GM19438 (cell line): ENCODE results near the gene SORCS2.
"Not testable (repeated sequence)": the region's sequence is repeated elsewhere in the genome, so short reads cannot be mapped to it uniquely, and the experiment has no call there.

ENCODE experiments used
- ATAC-seq: cut with Tn5 transposase; IDR thresholded peaks from one replicate; pipeline ENCODE4 v1.9.1; 2021; ENCODE audit warnings: low read depth; ENCODE audit not compliant: unreplicated experiment

Gene SORCS2

DNA sequence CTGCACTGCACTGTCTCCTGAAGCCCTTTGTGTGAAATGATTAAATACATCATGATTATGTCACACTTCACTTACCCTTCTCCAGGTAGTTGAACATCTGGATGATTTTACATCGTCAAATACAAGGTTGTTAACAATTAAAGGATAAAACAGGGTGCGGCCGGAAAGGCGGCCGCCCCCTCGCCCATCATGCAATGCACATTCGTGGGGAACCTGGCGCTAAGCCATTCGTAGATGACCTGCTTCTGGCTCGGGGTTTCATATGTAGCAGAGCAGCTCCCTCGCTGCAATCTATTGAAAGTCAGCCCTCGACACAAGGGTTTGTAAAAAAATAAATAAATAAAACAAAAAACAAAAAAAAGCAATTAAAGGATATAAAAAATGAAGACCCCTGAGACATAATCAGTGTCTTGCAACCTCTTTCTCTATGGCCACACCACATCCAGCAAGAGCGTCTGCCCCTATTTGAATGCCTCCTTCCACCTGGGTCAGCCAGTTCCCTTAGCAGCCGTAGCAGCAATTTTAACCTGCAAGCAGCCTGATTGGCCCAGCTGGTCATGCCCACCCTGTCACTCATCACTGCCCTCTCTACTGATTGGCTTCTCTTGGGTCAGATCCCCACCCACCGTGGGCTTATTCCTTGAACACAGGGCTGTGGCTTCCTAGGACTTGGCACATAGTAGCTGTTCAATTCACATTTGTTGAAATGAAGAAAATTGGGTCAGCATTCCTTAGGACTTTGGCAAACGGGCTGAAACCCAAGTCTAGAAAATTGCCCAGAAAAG is 390.2 kb downstream of the SORCS2 start:
- ATAC-seq = no peak

DNA sequence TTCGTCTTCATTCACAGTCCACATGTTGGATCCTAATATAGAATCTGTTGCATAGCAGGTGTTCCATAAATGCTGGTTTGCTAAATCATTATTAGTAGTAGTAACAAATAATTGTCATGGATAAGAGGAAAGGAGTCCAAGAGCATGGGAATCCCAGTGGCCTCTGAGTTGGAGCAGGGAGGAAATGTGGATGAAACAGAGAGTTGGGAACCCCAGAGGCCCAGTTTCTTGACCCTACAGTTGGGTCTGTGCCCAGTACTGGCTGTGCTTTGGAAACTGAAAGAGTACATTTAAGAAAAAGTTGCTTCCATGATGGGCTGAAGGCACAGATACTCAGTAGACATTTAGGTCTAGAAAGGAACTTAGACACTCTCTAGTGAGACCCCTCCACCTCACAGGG is 391.8 kb downstream of the SORCS2 start:
- no peak for ATAC-seq

DNA sequence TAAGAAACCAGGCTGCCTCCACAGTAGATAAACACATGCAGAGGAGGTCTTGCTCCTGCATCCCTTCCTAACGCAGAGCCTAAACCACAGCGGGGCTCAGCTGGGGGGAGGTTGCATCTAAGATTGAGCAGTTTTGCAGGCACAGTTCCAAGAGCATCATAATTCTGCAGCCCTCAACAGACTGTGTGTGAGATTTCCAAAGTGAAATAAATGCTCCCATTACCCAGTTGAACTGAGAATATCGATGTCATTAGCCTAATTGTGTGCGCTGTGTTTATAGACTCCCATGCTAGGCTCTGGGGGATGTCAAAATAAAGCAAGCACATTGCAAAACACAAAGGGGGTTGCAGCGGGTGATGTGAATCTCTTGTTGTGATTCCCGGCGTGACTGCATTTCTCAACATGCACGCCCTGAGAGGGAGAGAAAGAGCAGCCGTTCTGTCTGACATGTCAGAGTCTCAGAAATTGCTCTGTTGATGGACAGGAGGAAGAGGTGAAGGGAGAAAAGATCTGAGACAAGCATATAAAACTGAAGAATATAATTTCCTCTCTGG is 392.3 kb downstream of the SORCS2 start:
- no peak for ATAC-seq

DNA sequence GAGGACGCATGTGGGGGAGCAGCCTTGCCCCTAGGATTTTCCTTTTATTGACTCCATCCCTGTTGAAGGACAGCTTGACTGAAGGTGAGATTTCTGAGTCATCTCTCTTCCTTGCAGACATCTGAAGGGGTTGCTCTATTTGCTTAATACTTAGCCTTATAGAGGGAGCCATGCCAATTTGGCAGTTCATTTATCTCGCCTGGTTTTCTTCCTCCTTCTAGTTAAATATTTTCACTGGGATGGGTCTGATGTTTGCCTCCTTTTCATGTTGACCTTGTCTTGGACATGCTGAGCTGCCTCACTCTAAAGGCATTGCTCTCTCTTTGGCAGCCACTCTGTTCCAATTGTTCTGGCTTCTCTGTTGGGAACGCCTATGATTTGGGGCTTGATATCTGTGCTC is 393.4 kb downstream of the SORCS2 start:
- no peak for ATAC-seq

DNA sequence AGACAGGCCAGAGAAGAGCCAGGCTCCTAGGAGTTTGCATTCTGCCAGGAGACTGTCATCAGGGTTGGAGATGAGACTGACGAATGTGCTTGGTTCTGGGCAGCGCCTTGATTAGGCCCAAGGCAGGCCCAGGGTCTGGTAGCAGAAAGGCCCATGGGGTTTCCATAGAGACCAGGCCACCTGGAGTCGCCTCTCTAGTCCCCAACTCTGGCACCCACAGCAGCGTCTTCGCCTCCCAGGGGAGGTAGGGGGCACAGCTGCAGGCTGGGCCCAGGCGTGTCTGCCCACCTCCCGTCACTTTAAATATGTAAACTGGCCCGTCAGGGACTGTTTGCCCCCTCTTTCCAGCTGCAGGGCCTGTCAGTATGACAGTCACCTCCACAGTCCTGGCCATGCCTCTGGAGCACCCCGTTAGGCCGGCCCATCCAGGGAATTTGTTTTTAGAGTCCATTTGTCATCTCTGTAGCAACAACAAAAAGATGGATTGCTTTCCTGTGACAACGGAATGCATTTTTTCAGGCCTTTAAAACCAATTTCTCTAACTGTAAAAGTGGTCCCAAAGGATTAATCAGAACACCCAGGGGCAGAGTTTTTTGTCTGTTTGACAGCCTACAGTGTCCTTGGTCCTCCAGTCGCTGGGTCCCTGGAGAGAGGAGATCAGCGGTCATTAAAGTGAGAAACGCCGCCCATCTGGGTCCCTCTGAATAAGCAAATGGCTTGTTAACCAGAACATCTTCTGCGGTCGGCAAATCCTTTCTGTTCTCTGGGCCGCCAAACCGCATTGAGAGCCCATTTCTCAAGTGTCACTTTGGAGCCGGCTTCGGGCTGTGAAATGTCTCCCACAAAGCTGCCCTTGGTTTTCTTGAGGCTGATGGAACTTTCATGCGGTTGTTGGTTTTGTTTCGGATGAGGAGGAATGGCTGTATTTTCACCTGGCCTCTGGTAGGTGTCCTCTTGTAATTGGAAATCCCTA is 395.4 kb downstream of the SORCS2 start:
- ATAC-seq = no peak

DNA sequence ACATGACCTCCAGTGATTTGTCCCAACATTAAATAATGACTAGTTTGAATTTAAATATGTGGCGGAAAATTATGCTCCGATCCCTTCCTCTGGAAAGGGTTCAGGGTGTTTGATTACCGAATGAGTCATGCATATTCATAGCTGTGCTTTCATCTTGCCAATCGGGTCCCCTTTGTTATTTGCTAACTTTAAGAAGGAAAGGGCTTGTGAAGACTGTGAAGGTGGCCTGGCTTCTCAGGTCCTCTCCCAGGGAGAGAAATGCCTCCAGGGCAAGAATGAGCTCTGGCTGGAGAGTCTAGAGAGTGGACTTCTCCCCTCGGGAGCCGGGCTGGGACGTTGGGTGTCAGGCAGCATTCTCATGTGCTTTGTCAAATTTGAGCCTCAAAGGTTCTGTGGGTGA is 397.9 kb downstream of the SORCS2 start:
- ATAC-seq = no peak

DNA sequence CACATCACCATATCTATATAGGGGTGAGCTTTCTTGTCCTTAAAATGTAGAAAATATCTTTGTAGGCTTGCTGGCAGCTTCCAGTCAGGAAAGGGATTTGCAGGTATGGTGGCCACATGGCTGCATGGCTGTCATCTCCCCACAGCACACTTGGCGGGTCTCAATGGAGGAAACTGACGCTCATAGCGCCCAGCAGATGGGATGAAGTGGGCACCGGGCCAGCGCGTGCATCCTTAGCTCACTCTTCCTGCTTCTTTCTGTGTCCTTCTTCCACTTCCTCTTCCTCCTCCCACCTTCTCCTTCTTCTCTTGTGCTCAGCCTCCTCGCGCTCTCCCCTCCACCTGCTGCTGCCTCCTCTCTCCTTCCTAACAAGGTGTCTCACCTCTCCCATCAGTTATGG is 398.6 kb downstream of the SORCS2 start:
- no peak for ATAC-seq

DNA sequence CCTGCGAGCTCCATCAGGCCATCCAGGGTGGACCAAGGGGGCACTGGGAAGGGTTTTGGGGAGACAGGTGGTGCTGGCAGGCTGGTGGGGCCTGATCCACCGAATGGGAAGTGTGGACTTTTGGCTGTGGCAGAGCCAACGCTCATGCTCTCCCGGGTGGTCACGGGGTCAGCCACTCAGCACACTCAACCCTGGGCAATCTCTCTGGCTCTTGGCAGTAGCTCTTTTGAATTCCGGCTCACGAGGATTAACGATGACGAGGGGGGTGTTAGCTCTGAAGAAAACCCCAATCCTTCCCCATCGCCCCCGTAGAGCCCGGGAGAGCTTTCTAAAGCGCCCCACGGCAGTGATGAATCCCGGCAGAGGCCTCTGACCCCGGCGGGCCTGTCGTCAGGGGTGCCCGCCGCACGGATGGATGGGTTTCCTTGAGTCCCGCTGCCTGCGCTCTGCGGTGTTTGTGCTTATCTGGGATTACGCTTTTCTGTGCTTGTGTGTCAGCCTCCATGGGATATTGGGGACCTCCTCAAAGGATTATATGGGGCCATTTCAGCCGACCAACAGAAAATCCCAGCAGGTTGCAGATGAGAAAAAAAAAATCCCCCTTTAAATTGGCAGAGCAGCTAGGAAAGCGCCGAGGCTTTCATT is 399.2 kb downstream of the SORCS2 start:
- ATAC-seq = no peak

DNA sequence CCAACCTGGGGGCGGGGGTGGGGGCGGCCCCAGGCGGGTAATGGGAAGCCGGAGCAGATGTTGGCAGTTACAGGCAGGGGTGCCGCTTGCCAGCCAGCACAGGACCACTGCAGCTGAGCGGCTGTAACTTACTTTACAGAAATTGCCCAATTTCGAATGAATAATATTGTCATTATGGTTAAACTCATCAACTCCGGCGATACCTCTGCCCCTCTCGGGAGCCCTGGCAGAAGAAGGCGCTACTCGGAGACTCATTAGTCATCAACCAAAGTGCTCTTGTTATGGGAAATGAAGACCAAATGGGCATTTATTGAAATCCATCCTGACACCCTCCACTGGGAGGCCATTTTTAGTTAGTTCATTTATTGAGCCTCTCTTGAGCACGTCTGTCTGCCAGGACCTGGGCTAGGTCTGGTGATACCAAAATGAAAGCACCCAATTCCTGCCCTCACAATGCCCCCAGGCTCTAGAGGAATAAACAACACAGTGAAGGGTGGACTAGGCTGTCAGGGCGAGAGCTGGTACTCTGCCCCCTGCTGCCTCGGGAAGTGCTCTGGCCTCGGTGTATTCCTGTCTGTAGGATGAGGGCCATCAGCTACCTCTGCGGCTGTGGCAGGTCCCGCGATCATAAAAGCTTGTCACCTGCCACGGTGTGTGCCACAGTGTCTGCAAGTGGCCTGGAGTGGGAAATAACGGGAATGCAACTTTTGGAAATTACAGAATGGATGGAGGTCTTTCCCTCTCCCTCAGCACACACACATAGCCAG is 401.5 kb downstream of the SORCS2 start:
- no peak for ATAC-seq

DNA sequence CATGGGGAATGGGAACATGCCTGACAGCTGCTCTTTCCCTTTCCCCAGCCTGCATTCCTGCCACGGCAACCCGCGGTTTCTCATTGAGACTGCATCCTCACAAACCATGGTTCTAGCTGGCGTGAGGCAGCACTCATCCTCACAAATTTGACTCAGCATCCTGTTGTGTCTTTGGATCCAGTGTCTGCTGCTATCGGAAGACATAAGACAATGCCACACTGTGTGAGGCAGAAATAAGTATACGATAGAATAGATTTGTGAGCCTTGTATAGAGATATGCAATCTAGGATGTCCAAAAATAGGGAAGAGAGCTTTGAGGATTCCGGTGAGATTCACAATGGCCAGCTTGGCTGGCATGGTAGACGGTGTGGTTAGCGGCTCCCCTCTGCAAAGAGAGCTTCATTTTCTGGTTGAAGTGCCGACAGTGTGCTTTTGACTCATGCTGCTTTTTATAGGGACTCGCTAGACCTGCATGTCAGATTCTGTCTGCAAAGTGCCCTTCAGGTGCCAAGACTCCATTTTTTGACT is 403.7 kb downstream of the SORCS2 start:
- ATAC-seq = no peak

DNA sequence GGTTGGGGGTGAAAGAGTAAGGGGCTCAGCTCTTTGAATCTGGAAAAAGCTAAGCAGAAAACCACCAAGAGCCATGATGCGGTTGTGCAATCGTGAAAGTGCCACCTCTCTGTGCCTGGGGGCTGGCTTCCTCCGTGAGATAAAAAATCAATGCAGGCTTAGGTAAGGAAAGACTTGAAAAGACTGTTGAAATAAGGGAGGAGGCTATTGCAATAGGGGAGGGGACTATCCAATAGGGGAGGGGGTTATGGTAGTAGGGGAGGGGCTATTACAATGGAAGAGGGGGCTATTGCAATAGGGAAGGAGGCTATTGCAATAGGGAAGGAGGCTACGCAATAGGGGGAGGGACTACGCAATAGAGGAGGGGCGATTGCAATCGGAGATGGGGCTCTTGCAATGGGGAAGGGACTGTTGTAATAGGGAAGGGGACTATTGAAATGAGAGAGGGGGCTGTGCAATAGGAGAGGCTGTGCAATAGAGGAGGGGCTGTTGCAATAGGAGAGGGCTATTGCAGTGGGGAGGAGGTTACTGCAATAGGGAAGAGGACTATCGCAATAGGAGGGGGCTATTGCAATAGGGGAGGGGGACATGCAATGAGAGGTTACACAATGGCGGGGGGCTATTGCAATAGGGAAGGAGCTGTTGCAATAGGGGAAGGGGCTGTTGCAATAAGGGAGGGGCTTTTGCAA is 404.7 kb downstream of the SORCS2 start:
- ATAC-seq = no peak

DNA sequence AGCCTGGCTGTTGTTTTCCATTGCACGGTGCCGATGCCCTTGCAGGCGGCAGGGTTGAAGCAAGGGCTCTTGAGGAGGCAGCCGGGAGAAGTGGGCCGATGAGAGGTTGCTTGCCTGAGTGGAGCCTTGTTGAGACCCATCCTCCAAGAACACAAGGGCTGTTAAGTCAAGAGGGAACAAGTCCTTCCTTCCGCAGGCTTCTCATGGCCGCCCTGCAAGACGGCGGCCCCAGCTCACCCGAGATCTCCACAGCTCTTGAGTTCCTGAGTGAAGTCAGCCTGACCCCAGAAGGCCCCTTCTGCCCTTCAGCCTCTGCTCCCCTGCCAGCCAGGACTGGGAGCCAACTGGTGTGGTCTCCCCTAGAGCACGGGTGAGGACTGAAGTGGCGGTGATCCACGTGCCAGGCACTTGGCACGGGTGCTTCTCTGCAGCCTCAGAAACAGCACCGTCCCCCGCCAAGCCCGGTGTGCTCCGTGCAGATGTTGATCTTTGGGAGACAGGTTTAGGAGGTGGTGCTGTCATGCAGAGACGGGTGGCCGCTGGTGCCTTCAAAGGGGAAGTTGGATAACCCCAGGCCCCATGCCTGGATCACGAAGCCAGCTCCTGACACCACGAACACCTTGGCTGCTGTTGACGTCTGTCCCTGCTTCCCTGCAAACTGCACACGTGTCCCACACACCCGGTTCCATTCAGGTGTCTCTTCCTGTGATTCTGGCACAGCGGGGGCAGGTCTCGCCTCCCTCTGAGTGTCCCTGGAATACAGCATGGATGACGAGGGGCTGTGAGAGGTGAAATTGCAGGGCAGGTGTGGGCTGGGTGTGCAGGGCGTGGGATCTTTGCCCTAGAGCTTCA is 406.8 kb downstream of the SORCS2 start:
- ATAC-seq = no peak

DNA sequence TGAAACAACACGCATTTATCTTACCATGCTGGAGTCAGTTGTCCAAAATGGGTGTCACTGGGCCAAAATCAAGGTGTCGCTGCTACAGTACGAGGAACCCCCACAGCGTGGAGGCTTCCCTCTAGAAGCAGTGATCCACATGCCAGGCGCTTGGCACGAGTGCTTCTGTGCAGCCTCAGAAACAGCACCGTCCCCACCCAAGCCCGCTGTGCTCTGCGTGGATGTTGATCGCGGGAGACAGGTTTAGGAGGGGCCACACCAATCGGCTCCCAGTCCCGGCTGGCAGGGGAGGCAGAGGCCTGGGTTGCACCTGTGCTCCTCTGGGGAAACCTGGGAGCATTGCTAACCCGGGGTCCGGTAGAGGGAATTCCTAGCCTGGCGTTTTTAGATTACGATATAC is 407.9 kb downstream of the SORCS2 start:
- no peak for ATAC-seq

DNA sequence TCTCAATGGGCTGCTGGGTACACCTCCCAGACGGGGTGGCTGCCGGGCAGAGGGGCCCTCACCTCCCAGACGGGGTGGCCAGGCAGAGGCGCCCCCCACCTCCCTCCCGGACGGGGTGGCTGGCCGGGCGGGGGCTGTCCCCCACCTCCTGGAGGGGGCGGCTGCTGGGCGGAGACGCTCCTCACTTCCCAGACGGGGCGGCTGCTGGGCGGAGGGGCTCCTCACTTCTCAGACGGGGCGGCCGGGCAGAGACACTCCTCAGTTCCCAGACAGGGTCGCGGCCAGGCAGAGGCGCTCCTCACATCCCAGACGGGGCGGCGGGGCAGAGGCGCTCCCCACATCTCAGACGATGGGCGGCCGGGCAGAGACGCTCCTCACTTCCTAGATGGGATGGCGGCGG is 409.8 kb downstream of the SORCS2 start:
- ATAC-seq = not testable (repeated sequence)

DNA sequence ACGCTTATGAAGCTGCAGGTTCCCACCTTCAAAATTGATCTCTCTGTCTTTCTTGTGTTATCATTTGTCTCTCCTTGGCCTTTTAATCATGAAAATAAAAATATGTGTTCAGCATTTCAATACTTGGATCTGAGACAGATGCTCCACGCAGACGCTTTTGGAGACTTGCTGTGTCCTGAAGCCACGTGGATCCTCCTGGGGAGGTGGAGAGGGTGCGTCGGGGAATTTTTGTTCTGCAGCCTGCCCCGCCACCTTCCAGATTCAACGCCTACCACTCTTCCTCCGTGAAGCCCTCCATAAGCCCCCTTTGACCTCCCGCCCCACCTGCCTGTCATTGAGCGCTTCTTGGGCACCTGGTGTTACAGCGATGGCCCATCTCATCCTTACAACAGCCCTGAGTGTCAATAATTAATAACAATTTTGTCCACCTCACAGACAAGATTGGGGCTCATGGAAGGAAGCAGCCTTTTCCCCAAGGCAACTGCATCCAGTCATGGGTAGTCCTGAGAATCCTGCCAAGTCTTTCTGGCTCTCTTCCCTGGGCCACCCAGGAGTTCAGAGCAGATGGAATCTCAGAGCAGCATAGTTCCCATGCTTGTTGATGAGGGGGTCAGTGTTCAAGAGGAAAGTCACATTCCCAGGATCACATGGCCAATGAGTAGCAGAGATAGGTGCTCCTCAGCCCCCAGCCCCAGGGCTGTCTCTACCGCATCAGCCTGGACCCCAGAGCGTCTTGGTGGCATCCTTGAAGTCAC is 415.0 kb downstream of the SORCS2 start:
- ATAC-seq = no peak

DNA sequence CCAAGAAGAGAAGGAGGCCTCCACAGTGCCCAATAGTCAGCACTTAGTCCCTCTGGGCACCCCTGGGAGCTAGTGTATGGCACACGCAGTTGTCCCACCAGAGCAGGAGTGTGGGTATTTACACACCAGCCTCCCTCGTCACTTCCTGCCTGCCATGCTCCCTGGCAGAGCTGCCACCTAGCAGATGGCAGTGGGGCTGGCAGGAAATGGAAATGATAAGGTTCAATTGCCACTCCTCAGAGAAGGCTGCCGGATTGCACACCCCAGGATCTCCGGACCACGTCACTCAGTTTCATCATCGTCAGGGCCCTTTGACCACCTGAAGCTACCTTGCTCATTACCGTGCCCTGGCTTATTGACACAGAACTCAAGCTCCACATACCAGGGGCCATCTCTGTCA is 415.7 kb downstream of the SORCS2 start:
- no peak for ATAC-seq

DNA sequence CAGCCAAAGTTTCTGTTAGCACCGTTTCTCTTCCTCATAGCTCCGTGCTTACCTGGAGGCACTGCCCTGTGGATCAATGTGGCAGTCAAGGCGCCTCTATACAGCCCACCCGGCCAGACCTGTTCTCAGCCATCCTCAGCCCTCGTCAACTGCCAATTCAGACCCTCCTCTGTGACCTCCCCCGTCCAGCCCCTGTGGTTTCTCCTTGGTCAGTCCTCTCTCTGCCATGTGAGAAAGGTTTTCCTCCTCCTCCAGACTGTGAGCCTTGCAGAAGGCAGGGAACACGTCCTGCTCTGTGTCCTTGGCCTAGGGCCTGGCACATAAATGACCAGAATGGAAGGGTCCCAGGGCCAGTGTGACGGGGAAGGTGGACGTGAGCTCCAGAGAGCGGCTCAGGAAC is 417.0 kb downstream of the SORCS2 start:
- ATAC-seq = no peak
